ENCODE measurements around the gene CRYL1.

Gene CRYL1

DNA sequence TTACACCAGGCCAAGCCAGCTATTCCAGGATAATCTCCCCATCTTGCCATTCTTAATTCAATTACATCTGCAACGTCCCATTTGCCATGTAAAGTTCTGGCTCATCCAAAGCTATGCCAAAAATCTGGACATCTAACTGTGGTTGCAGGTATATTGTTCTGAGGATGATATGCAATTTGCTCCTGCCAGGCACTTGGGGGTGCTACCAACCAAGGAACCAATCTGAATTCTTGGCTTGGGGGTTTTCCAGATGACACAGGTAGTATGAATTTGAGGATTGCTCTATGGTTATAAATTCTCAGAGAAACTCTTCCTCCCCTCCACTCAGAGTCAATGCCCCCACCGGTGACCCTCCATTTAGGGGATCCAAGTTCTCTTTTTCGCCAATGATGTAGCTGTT, 33.0 kb downstream of the CRYL1 start:
- DNase-seq (ENCODE audit: low spot score) = peak; percentile 17

DNA sequence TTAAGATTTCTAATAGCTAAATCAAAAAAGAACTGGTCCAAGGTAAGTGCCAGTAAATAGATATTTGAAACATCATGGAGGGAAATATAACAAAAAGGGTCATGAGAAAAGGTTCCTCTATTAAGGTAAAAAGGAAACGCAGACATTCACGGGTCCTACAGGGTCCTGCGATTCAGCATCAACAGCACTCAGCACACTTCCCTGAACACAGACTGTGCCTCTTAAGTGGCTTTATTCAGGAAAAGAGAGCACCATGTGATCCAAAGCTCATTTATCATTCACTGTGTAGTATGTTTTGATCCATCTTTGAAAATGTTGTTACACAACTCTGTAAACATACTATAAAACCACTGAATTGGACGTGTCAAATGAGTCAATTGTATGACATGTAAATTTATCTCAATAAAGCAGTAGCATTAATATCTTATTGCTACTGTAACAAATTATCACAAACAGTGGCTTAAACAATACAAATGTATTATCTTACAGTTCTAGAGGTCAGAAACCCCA, 33.7 kb downstream of the CRYL1 start:
- DNase-seq (ENCODE audit: low spot score) = no peak

DNA sequence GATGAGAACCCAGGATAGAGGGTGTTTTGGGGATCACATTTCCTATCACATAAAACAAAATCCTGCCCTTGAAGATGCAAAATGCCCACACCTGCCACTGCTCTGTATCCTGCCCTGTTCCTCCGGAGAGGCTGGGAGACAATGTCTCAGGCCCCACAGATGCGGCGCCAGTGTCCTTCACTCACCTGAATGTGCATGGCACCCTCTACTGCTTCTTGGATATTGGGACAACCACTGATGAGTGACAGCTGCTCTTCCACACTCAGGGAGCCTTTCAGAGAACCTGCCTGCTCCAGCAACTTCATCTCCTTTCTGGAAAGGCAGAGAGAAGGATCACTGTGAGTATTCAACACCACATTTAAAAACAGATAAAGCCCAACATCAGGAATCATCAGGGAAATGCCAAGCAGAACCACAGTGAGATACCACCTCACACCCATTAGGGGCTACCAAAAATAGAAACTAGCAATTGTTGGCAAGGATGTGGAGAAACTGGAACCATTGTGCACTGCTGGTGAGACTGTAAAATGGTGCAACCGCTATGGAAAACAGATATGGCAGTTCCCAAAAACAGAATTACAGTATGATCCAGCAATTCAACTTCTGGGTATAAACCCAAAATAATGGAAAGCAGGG, 36.4 kb downstream of the CRYL1 start:
- no peak for DNase-seq (ENCODE audit: low spot score)

DNA sequence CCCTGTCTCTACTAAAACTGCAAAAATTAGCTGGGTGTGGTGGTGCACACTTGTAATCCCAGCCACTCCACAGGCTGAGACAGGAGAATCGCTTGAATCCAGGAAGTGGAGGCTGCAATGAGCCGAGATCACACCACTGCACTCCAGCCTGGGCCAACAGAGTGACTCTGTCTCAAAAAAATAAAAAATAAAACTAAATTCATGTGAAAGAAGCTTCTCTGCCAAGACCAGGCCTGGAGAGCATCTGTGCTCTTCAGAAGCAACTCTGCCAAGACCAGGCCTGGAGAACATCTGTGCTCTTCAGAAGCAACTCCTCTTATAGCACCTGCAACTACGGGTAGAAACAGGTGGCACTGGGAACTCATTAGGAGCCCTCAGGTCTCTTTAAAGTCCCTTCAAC, 37.7 kb downstream of the CRYL1 start:
- no peak for DNase-seq (ENCODE audit: low spot score)

DNA sequence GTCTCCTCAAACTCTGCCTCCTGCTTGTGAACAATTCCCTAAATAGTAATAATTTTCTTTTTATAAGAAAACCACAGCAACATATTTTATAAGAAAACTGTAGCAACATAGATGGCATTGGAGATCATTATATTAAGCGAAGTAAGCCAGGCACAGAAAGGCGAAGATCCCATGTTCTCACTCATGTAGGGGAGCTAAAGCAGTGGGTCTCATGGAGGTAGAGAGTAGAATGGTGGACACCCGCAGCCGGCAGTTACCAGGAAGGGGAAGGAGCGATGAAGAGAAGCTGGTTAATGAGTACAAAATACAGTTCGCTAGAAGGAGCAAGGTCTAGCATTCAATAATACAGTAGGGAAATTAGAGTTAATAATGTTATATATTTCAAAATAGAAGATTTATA, 42.9 kb downstream of the CRYL1 start:
- no peak for DNase-seq (ENCODE audit: low spot score)

DNA sequence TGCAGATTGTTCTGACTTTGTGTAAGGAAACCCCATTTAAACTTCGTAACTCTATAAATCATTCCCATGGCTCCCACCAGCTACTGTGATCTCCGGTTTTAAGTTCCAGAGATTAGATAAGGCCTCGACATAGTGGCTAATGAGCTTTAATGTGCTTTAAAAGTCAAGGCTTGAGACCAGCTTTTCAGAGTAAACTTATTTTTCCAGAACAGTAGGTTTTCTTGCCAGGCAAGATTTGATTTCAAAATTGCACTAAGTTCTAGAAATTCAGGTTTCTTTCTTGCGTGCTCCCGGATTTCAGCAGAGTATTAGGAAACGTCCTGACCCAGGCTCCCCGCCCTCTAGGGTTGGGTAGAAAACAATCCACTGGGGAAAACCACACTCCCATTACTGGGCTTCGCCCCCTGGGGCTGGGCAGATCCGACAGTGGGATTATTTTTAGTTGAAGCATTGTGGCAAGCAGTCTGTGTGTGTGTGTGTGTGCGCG, 43.3 kb downstream of the CRYL1 start:
- no peak for DNase-seq (ENCODE audit: low spot score)

DNA sequence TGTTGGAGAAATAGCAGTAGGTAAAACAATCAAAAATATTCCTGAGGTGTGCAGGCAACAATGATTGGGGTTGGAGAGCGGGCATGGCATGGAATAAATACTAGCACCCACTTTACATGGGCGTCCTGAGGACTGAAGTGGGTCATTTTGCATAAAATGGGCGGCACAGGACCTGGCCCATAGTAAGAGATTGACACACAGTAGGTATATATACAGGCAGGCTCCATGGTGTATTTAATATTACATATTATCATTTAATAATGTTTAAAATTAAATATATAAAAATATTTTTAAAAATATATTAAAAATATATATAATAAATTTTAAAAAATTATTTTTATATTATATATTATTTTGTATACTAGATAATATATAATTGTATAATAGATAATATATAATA, 48.3 kb downstream of the CRYL1 start:
- no peak for DNase-seq (ENCODE audit: low spot score)

DNA sequence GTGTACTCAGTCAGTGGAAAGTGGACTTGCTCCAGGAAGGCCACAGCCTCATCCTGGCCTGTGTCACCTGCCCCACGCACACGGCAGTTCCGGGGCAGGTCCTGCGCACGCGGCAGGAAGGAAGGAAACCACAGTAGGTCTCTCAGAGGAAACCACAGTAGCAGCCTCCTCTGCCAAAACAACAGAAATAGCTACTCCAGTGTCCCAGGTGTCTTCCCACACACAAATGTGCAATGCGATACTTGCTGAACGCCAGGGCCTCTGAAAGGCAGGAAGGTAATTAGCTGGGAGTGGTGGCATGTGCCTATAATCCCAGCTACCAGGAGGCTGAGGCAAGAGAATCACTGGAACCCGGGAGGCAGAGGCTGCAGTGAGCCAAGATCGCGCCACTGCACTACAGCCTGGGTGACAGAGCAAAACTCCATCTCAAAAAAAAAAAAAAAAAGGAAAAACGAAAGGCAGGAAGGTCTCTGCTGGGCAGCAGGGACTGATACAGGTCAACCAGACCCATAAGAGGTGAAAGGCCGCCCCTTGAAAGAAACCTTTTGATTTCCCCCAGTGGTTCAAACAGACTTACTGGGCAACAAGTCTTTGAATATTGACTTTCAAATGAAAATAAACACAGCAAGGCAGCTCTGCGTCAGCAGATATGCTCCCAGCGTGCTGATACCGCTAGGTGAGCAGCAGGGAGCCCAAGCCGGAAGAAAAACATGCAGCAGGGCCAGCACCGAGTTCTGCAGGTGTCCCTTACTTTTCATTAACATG, 49.5 kb downstream of the CRYL1 start:
- DNase-seq (ENCODE audit: low spot score) = no peak

DNA sequence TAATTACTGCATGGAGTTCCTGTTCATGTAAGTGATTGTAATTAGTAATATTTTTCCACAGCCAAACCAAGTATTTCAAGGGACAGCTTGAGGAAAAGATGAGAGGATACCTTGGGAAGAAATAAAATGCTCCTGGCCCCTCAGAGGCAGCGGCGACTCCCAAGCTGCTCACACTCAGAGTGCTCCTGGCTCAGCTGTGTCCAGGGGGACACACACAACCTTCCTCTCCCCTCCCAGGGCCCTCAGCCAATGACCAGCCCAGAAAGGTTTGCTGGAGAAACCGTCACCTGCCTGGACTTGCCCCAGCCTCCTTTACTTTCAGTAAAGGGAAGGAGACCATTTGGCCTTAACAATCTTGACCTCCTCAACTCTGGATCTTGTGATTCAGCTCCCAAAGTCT, 51.1 kb downstream of the CRYL1 start:
- DNase-seq (ENCODE audit: low spot score) = no peak

DNA sequence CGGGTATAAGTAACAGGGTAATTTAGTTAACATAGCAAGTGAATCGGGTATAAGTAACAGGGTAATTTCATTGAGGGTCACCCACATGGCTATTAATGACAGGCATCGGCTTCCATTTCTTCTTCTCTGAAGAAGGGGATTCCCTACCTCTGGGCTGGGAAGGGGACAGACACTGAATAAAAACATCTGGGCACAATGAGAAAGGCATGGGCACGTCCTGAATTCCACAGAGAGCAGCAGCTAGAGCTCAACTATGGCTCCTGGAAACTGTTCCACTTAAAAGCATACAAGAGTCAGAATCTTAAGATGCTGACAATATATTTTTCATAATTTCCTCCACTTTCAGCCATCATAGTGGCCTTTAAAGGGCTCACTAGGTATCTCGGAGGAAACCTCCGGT, 51.8 kb downstream of the CRYL1 start:
- no peak for DNase-seq (ENCODE audit: low spot score)

DNA sequence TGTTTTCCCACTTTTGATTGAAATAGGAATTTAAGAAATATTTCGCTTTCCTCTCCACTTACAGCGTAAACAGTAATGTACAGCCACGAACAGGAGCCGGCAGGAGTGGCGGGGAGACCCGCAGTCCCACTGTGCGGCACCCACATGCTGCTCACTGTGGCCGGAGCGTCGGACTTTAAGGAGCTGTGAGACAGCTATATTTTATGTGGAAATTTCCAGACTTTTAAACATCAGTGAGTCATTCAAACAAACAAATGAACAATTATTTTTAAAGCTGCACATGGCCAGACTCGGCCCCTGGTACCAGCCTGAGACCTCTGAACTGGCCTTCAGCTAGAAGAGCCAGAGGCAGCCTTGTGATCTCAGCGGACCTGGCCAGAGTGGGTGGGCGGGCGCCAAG, 52.5 kb downstream of the CRYL1 start:
- no peak for DNase-seq (ENCODE audit: low spot score)

DNA sequence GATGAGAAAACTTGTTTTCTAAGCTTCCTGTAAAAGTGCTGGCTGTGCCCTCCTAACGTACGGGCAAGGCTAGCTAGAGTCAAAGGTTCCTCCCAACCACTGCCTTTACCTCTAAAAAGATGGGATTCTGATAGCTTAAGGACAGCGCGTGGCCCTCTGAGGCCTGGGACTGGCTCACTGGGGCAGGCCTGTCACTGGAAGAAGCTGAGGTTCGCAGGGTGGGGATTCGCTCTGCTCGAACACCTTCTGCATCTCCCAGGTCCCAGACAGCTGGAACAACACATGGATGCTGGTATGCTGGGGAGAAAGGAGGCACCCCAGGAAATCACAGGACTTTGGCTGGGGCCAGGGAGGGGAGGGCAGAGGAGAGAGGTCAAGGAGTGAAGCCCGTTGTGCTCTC, 53.1 kb downstream of the CRYL1 start:
- no peak for DNase-seq (ENCODE audit: low spot score)

DNA sequence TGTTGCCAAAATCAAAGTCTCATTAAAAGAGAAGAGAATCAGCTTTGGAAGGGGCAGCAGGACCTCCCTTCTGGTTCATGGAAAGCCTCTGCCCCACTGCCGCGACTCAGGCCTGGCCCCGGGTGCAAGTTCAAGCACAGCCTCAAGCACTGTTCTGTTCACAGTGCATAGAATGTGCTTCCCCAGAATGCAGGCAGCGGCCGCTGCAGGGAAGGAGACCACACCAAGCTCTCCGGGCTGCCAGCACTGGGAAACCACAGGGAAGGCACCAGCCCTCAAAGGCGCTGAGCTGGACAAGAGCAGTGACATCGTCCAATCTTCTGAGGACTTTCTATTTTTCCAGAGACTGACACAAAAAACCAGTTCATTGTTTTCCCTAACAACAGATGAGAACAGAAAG, 55.5 kb downstream of the CRYL1 start:
- no peak for DNase-seq (ENCODE audit: low spot score)

DNA sequence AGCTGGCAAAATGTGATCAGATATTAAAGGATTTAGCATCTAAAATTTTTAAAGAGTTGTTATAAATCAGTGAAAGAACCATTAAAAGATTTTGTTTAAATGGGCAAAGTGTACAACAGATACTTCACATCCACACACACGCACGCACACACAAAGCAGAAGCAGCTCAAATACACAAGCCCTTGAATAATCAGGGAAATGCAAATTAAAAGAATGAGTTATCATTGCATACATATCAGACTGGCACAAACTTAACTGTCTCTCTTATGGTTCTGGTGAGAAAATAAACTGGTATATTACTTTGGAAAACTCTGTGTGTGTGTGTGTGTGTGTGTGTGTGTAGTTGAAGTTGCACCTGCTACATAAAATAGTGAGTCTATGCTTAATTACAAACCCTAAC, 59.3 kb downstream of the CRYL1 start:
- DNase-seq (ENCODE audit: low spot score) = no peak

DNA sequence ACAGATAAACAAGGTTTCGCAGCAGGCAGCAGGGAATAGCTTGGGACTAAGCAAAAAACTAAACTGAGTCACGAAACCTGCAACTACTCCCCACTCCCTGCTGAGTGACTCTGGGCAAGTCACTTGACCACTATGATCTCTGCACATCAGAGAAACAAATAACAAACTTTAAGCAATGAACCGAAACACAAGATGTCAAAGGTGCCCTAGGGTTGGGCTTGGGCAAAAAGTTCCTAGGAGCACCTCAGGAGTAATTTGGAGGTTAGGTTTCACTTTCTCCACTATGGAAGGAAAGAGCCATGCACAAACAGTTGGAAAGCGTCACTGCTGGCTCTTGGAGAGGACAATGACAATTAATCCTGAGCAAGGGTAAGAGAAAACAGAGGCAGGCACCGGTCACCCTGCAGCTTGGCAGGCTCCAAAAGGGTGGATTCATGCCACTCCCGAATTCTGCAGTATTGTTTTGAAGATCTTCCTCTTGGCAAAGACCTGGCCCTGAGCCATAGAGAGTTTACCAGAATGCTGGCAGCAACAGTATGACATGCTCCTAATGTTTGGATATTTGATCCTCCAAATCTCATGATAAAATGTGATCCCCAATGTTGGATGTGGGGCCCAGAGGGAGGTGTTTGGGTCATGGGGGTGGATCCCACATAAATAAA, 60.3 kb downstream of the CRYL1 start:
- DNase-seq (ENCODE audit: low spot score) = no peak

DNA sequence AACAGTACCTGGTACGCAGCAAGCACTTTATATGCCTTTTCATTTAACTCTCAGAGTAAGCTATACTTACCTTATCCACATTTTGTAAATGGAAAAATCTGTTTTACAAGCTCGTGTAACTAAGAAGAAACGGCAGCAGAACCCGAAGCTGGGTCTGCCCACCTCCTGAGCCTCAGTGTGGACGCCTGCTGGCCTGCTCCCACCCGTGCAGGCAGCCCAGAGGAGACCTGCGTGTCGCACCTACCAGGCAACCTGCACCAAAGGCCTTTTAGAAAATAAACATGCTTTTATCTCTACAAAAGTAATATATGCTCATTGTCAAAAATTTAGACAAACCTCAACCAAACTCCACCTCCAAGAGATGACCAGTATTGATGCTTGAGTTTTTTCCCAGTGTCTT, 62.7 kb downstream of the CRYL1 start:
- no peak for DNase-seq (ENCODE audit: low spot score)

DNA sequence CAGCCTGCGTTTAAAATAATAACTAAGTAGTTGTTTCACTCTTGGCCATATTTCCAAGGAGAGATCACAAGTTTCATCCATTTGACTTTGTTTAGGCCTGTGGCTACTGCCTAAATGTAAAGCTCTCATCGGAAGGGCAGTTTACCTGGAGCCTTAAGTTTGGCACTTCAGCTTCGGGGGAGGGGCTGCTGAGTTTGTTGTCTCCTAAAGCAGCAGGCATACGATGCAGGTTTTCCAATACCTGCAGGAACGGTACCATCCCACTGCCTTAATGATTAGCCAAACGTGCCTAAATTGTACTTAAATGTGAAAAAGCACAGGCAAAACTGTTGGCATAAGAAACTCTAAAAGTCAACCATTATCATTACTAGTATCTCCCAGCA, 63.1 kb downstream of the CRYL1 start:
- DNase-seq (ENCODE audit: low spot score) = no peak

DNA sequence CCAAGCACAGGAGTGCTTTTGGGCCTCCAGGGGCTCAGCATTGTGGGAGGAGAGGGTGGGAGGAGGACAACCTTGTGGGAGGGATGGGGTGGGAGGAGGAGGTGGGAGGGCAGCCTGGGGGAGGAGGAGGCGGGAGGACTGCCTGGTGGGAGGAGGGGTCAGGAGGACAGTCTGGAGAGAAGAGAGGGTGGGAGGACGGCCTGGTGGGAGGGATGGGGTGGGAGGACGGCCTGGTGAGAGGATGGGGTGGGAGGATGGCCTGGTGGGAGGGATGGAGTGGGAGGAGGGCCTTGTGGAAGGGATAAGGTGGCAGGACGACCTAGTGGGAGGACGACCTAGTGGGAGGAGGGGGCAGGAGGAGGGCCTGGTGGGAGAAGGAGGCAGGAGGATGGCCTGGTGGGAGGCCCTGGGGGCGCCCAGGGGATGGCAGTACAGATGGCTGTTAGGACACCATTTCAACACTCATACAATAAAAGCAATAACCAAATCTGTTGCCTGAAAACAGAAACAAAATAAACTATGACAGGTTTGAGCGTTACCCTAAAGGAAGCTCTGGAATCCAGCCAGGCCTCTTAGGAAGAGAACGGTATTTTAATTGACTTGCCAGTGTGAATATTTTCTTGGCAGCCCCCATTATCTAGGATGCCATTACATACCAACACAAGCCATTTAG, 63.7 kb downstream of the CRYL1 start:
- no peak for DNase-seq (ENCODE audit: low spot score)

DNA sequence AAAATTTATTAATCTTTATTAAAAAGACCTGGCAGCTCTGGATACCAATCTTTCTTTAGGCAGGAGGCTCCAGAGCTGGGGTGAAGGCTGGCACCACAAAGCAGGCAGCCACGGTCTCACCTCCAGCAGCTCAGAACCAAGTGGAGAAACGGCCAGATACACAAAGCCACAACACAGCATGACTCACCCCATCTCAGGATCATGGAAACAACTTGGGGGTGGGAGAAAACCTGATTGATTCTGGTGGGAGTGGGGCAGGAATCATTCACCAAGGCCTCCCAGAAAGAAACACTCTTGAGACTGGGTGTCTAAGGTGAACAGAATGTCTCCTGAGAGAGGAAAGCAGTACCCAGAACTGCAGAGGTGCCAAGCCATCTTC, 64.2 kb downstream of the CRYL1 start:
- DNase-seq (ENCODE audit: low spot score) = no peak

DNA sequence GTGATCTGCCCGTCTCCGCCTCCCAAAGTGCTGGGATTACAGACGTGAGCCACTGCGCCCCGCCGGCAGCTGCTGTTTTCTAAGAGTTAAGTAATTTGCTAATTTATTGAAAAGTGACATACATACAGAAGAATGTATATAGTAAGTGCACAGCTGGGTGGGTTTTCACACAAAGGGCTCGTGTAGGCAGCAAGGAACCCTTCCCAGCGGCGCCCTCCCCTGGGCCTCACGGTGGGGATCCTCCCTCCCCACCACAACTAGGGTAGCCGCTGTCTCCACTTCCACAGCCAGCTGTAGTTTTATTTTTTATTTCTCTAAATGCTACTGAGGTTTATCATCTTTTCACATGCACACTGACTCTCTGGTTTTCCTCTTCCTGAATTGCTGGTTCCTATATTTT, 64.9 kb downstream of the CRYL1 start:
- DNase-seq (ENCODE audit: low spot score) = no peak

DNA sequence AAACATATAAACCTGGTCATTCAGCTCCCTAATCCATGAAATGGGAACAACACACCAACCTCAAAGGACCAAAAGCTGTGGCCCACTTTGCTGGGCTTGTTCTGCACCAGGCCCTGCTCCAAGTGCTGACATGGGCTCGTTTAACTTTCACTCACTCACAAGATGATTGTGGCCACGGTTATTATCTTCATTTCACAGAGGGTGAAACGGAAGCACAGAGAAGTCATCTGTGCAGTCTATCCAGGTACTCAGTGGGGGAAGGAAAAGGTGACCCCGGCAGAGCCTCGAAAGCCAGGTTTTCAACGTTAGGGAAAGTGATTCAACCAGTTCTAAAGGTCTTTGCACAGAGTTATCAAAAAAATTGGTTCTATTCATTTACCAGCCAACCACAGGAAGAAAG, 68.0 kb downstream of the CRYL1 start:
- DNase-seq (ENCODE audit: low spot score) = no peak

DNA sequence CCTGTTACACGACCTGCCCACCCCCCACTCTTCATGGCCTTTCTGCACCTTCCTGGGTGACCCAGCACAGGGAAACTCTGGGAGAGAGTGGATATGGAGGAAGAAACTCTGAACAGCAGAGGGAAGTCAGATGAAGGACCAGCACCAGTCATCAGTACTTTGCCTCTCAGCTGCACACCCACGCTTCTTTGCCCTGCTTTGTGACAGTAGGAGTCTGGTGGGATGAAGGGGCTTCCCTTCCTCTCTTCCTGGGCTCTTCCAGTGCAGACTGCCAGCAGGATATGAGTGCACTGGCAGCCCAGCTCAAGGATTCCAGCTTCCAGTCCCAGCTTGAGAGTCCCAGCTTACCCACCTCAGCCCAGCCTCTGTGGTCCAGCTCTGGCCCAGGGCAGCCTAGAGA, 68.9 kb downstream of the CRYL1 start:
- DNase-seq (ENCODE audit: low spot score) = no peak

DNA sequence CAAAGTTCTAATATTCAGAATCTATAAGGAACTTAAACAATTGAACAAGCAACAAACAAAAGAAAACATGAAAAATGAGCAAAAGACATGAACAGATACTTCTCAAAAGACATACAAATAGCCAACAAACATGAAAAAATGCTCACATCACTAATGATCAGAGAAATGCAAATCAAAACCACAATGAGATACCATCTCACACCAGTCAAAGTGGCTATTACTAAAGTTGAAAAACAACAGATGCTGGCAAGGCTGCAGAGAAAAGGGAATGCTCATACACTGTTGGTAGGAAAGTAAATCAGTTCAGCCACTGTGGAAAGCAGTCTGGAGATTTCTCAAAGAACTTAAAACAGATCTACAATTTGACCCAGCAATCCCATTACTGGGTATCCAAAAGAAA, 74.3 kb downstream of the CRYL1 start:
- no peak for DNase-seq (ENCODE audit: low spot score)

Data from hematopoietic multipotent progenitor cell treated with erythropoietin and hydrocortisone succinate and interleukin-3 and kit ligand, for 15 days (in vitro differentiated cells).